A549 (cell line): ENCODE results near the gene GAA. TPM values are rescaled to one million over a fixed set of nuclear protein-coding genes. Genes with fewer than 3 reads are reported as not detected.

ENCODE experiments used
- ATAC-seq, 2 experiments: fragments of 200-7000 bp in 1 of 2; fragments of >200 bp in 1 of 2; cut with Nextera tagmentation in 1 of 2; cut with Tn5 transposase in 1 of 2; 3 replicates each; pipeline versions ENCODE4 v1.8.0 to v1.9.1; 2018 to 2020; ENCODE audit warnings: mild to moderate bottlenecking in 1 of 2, moderate library complexity in 1 of 2
- CTCF ChIA-PET: fragments of 300-600 bp; sonication (Branson Sonifier 250); formaldehyde crosslinking; extraction: SDS; loops from one replicate; lab custom pipeline; 2021; ENCODE audit warnings: antibody characterized with exemption, inconsistent platforms; lab: Yijun Ruan, JAX
- POLR2A ChIA-PET: fragments of 350-600 bp; formaldehyde crosslinking; extraction: SDS; loops from one replicate; lab custom pipeline; 2021; ENCODE audit warnings: antibody characterized with exemption, inconsistent platforms; lab: Yijun Ruan, JAX
- DNase-seq, 2 experiments: peaks; one replicate each; pipeline versions ENCODE4 v3.0.0 to v3.0.0-alpha.2; 2011 to 2016; ENCODE audit warnings: low read depth in 1 of 2, low spot score in 1 of 2
- FAIRE-seq: peaks from 2 replicates; lab custom pipeline; 2011; peaks lifted over from hg19 to GRCh38; lab: Jason Lieb, UNC
- H3K27ac ChIP-seq, 2 experiments: fragments of >200 bp; sonication (Bioruptor Twin); formaldehyde crosslinking; 3 replicates each; pipeline ENCODE4 v1.5.1; 2016 to 2017
- H3K4me1 ChIP-seq: fragments of >200 bp; sonication (Bioruptor Twin); formaldehyde crosslinking; 3 replicates; pipeline ENCODE4 v1.6.1; 2016
- H3K4me2 ChIP-seq: fragments of >200 bp; sonication (Bioruptor Twin); formaldehyde crosslinking; 3 replicates; pipeline ENCODE4 v1.6.1; 2016
- H3K4me3 ChIP-seq: fragments of >200 bp; sonication (Bioruptor Twin); formaldehyde crosslinking; 3 replicates; pipeline ENCODE4 v1.5.1; 2016
- H3K9me3 ChIP-seq: fragments of >200 bp; sonication (Bioruptor Twin); formaldehyde crosslinking; 3 replicates; pipeline ENCODE4 v1.6.1; 2016
- BHLHE40 ChIP-seq: IDR thresholded peaks from 2 replicates; pipeline ENCODE4 v1.6.1; 2012; ENCODE audit warnings: low read depth, low read length, inconsistent platforms
- CBX2 ChIP-seq: fragments of 200-600 bp; sonication (generic); IDR thresholded peaks from 2 replicates; pipeline ENCODE4 v1.6.1; 2016; ENCODE audit warnings: low read depth, mild to moderate bottlenecking, borderline replicate concordance
- CHD2 ChIP-seq: fragments of 150-350 bp; IDR thresholded peaks from 2 replicates; pipeline ENCODE4 v1.6.1; 2014; ENCODE audit warnings: low read length; ENCODE audit not compliant: partially characterized antibody
- CHD4 ChIP-seq: fragments of 200-600 bp; sonication (generic); IDR thresholded peaks from 2 replicates; pipeline ENCODE4 v1.6.1; 2016; ENCODE audit warnings: antibody characterized with exemption, mild to moderate bottlenecking, borderline replicate concordance
- CTCF ChIP-seq: fragments of >200 bp; sonication (Bioruptor Twin); formaldehyde crosslinking; IDR thresholded peaks from 3 replicates; pipeline ENCODE4 v1.5.1; 2016
- ELK1 ChIP-seq: fragments of 150-350 bp; IDR thresholded peaks from 2 replicates; pipeline ENCODE4 v1.6.1; 2014; ENCODE audit warnings: low read depth, mild to moderate bottlenecking, low read length
- HES2 ChIP-seq: fragments of >200 bp; sonication (Bioruptor Twin); formaldehyde crosslinking; IDR thresholded peaks from 2 replicates; pipeline ENCODE4 v1.6.1; 2016
- HEYL ChIP-seq: fragments of 250-450 bp; sonication (Bioruptor Pico); IDR thresholded peaks from 2 replicates; pipeline ENCODE4 v1.8.0; 2021; ENCODE audit warnings: mild to moderate bottlenecking, moderate library complexity
- HOXA7 ChIP-seq: fragments of 250-450 bp; sonication (Bioruptor Pico); IDR thresholded peaks from 2 replicates; pipeline ENCODE4 v1.5.0; 2020; ENCODE audit warnings: mild to moderate bottlenecking, moderate library complexity
- JUN ChIP-seq, 2 experiments: fragments of >200 bp; sonication (Bioruptor Twin); formaldehyde crosslinking; IDR thresholded peaks; 2 replicates in 1 of 2; 3 replicates in 1 of 2; pipeline ENCODE4 v1.6.1; 2016 to 2017
- KDM1A ChIP-seq: fragments of 200-600 bp; sonication (generic); IDR thresholded peaks from 2 replicates; pipeline ENCODE4 v1.6.1; 2016; ENCODE audit warnings: low read depth, mild to moderate bottlenecking
- POLR2AphosphoS2 ChIP-seq: conservative IDR thresholded peaks from 2 replicates; pipeline ENCODE4 v1.6.1; 2012; ENCODE audit warnings: low read length, improper control_type of control experiment, inconsistent platforms
- RAD21 ChIP-seq, 2 experiments: fragments of >200 bp in 1 of 2; sonication (Bioruptor Twin) in 1 of 2; formaldehyde crosslinking in 1 of 2; IDR thresholded peaks in 1 of 2; conservative IDR thresholded peaks in 1 of 2; 2 replicates in 1 of 2; 3 replicates in 1 of 2; pipeline ENCODE4 v1.6.1; 2012 to 2018; ENCODE audit warnings: inconsistent platforms in 1 of 2
- REST ChIP-seq: fragments of 200-600 bp; sonication (generic); IDR thresholded peaks from 2 replicates; pipeline ENCODE4 v1.6.1; 2016; ENCODE audit warnings: antibody characterized with exemption, mild to moderate bottlenecking, moderate library complexity
- SMC3 ChIP-seq: fragments of >200 bp; sonication (Bioruptor Twin); formaldehyde crosslinking; IDR thresholded peaks from 3 replicates; pipeline ENCODE4 v1.6.1; 2018; ENCODE audit warnings: inconsistent platforms
- SREBF2 ChIP-seq: fragments of 450-650 bp; IDR thresholded peaks from 2 replicates; pipeline ENCODE4 v1.6.1; 2014; ENCODE audit warnings: mild to moderate bottlenecking, moderate library complexity
- ZC3H11A ChIP-seq: fragments of 450-650 bp; IDR thresholded peaks from 2 replicates; pipeline ENCODE4 v1.6.1; 2014; ENCODE audit warnings: antibody characterized with exemption, mild to moderate bottlenecking
- ZFP36 ChIP-seq: fragments of 450-650 bp; IDR thresholded peaks from 2 replicates; pipeline ENCODE4 v1.6.1; 2014; ENCODE audit warnings: borderline replicate concordance; ENCODE audit not compliant: partially characterized antibody
- ZNF302 ChIP-seq: fragments of 250-450 bp; sonication (Bioruptor Pico); IDR thresholded peaks from 2 replicates; pipeline ENCODE4 v1.9.0; 2021; ENCODE audit warnings: inconsistent platforms, mild to moderate bottlenecking, moderate library complexity
- WGBS: methylation state at CpG from one replicate; pipeline ENCODE4 v1.1.6; 2017; ENCODE audit errors: missing lambda C conversion rate; 5-methylcytosine and 5-hydroxymethylcytosine counted together
- polyA plus RNA-seq, 4 experiments: library from polyadenylated mRNA; depleted of rRNA in 3 of 4; stranded (reverse); fragments of >200 nt; fragmentation: RNase III in 1 of 4; extraction: RNeasy Plus Mini Kit Qiagen cat#74134 plus additional on column Dnase treatment in 1 of 4; gene quantifications; 2 replicates in 3 of 4; 3 replicates in 1 of 4; pipeline ENCODE4 v1.2.3, GENCODE V29; 2011 to 2017

The GAA gene
- polyA plus RNA-seq, 2 of the 4 experiments (the other 2 are of a cell fraction) = 5.7 to 47.4 TPM

- FAIRE-seq = no peak
- Histone ChIP-seq H3K27ac (no peak overlapping the region), H3K4me2 (no peak overlapping the region), H3K4me3 (no peak overlapping the region), H3K9me3 (no peaks in the 10 kb centered on the region), H3K4me1 (no peaks in the 10 kb centered on the region)
- ChIA-PET POLR2A (interaction anchor here (1.3 kb wide), 1 partner anchor 11 kb away, joined by 6 read pairs; the partner anchor contains the start of gene GAA), CTCF (interaction anchor here (0.8 to 11.7 kb wide), 6 partner anchors 8 to 83 kb away, joined by 3 to 99 read pairs (median 4); partner anchors contain the start of gene GAA)
- 0 out of 6 replicates have a peak, but pooled peaks of 1 of the 2 experiments have one; percentile 8 for ATAC-seq
- DNase-seq = no peak
- 89% methylated on average over 13 of the region's 24 CpGs for WGBS
- no peak for TF ChIP-seq CBX2
Measured at GRCh38 chr17:80112471-80113032, 11.2 kb downstream of the GAA start.

- Histone ChIP-seq H3K27ac (no peak overlapping the region), H3K4me2 (no peak overlapping the region), H3K9me3 (no peaks in the 10 kb centered on the region), H3K4me1 (no peaks in the 10 kb centered on the region), H3K4me3 (no peak overlapping the region)
- ATAC-seq (no peak), FAIRE-seq (no peak), DNase-seq (no peak)
- POLR2A ChIA-PET = interaction anchor here (1.3 to 1.5 kb wide), 2 partner anchors 12 kb away, joined by 5 to 6 read pairs; partner anchors contain the start of gene GAA
- 98% methylated on average over 20 of the region's 20 CpGs for WGBS
- CTCF ChIA-PET = interaction anchor here (0.9 to 11.7 kb wide), 5 partner anchors 9 to 83 kb away, joined by 3 to 99 read pairs (median 4); partner anchors contain the start of gene GAA
- TF ChIP-seq POLR2AphosphoS2 = no peak
- TF ChIP-seq SMC3 = no peak
- TF ChIP-seq ZFP36 = no peak
- no peak for TF ChIP-seq HES2
- TF ChIP-seq HOXA7 (CRISPR knock-in tag) = no peak
- no peak for TF ChIP-seq CHD2
- no peak for TF ChIP-seq RAD21 (conservative IDR thresholded peaks at IDR 0.05 in 1 of 2, IDR thresholded peaks at IDR 0.05 in 1 of 2)
- no peak for TF ChIP-seq SREBF2
- TF ChIP-seq ZNF302 (CRISPR knock-in tag) = no peak
- no peak for TF ChIP-seq REST
- no peak for TF ChIP-seq KDM1A
- no peak for TF ChIP-seq ELK1
- no peak for TF ChIP-seq HEYL
- TF ChIP-seq ZC3H11A = no peak
- TF ChIP-seq JUN (IDR thresholded peaks at IDR 0.05) = no peak
- TF ChIP-seq CHD4 = no peak
- no peak for TF ChIP-seq CTCF
- no peak for TF ChIP-seq BHLHE40
Measured at GRCh38 chr17:80113033-80113484, 11.7 kb downstream of the GAA start.
